HepG2 (cell line): ENCODE results near the gene SEPTIN12. TPM values are rescaled to one million over a fixed set of nuclear protein-coding genes. Genes with fewer than 3 reads are reported as not detected.

Experiments
- ATAC-seq: fragments of 200-7000 bp; cut with Tn5 transposase; 3 replicates; pipeline ENCODE4 v1.9.1; 2020; ENCODE audit warnings: mild to moderate bottlenecking, moderate library complexity
- BruUV-seq: library from RNA; stranded (reverse); fragments of 400-500 nt; replicated peaks from 2 replicates; lab custom pipeline; 2021; lab: Mats Ljungman, UMichigan
- CTCF ChIA-PET: fragments of 300-600 bp; formaldehyde crosslinking; extraction: SDS; loops from one replicate; lab custom pipeline; 2021; ENCODE audit warnings: low total read pairs, inconsistent platforms, low intra/inter-chr PET ratio; lab: Yijun Ruan, JAX
- POLR2A ChIA-PET: fragments of 350-600 bp; sonication (Branson Sonifier 250); formaldehyde crosslinking; loops from one replicate; lab custom pipeline; 2020; ENCODE audit warnings: antibody characterized with exemption, inconsistent platforms; lab: Yijun Ruan, JAX
- DNase-seq: peaks from one replicate; pipeline ENCODE4 v3.0.0-alpha.2; 2015; ENCODE audit warnings: low spot score
- FAIRE-seq: peaks from 3 replicates; lab custom pipeline; 2011; peaks lifted over from hg19 to GRCh38; lab: Jason Lieb, UNC
- H2AFZ ChIP-seq: one replicate; pipeline ENCODE4 v1.6.1; 2011; ENCODE audit warnings: low read length, inconsistent platforms
- H3K27ac ChIP-seq: fragments of 300-600 bp; 3 replicates; pipeline ENCODE4 v1.8.0; 2011; ENCODE audit warnings: mixed run types, mild to moderate bottlenecking, mixed read lengths, low read length, inconsistent platforms; ENCODE audit not compliant: insufficient read depth; ENCODE audit errors: extremely low read length
- H3K27me3 ChIP-seq, 2 experiments: fragments of 200-600 bp in 1 of 2; 2 replicates in 1 of 2; 3 replicates in 1 of 2; pipeline versions ENCODE4 v1.6.0 to v1.8.0; 2011; ENCODE audit warnings: low read length in 2 of 2, mild to moderate bottlenecking in 2 of 2, moderate library complexity in 2 of 2, inconsistent platforms in 1 of 2; ENCODE audit not compliant: insufficient read depth in 2 of 2, control insufficient read depth in 1 of 2
- H3K36me3 ChIP-seq, 2 experiments: fragments of 200-600 bp in 1 of 2; replicated peaks in 1 of 2; 2 replicates in 1 of 2; 3 replicates in 1 of 2; pipeline versions ENCODE4 v1.5.1 to v1.8.0; 2011; ENCODE audit warnings: low read length in 2 of 2, inconsistent platforms in 1 of 2; ENCODE audit not compliant: insufficient read depth in 2 of 2, control insufficient read depth in 1 of 2
- H3K4me1 ChIP-seq: 2 replicates; pipeline ENCODE4 v1.5.1; 2012; ENCODE audit warnings: low read length, inconsistent platforms; ENCODE audit not compliant: insufficient read depth
- H3K4me2 ChIP-seq: 2 replicates; pipeline ENCODE4 v1.6.0; 2011; ENCODE audit warnings: low read depth, low read length, inconsistent platforms
- H3K4me3 ChIP-seq, 3 experiments: fragments of 200-600 bp in 1 of 3; sonication (generic), shearing (Covaris generic) in 1 of 3; replicated peaks in 1 of 3; 2 replicates each; pipeline ENCODE4 v1.5.1; 2011 to 2016; ENCODE audit warnings: low read length in 3 of 3, inconsistent platforms in 2 of 3, low read depth in 2 of 3, mild to moderate bottlenecking in 2 of 3, control low read depth in 1 of 3, mixed read lengths in 1 of 3; ENCODE audit not compliant: insufficient read depth in 1 of 3
- H3K79me2 ChIP-seq: one replicate; pipeline ENCODE4 v1.6.1; 2011; ENCODE audit warnings: low read length, inconsistent platforms; ENCODE audit not compliant: insufficient read depth
- H3K9ac ChIP-seq: 2 replicates; pipeline ENCODE4 v1.6.0; 2011; ENCODE audit warnings: mild to moderate bottlenecking, low read depth, low read length, inconsistent platforms; ENCODE audit not compliant: insufficient read depth
- H3K9me3 ChIP-seq: 2 replicates; pipeline ENCODE4 v1.5.1; 2012; ENCODE audit warnings: mild to moderate bottlenecking, low read length
- H4K20me1 ChIP-seq: 2 replicates; pipeline ENCODE4 v1.6.0; 2011; ENCODE audit warnings: inconsistent platforms, mild to moderate bottlenecking, low read length, moderate library complexity; ENCODE audit not compliant: insufficient read depth
- CTCF ChIP-seq: sonication (generic); formaldehyde crosslinking; IDR thresholded peaks from 2 replicates; pipeline ENCODE4 v1.5.0; 2020; ENCODE audit warnings: mild to moderate bottlenecking, missing genetic modification reagents, moderate library complexity
- WGBS: methylation state at CpG from one replicate; pipeline ENCODE4 v1.1.6; 2017; ENCODE audit warnings: low lambda C conversion rate; 5-methylcytosine and 5-hydroxymethylcytosine counted together
- in situ Hi-C: cut with HindIII; loops from 2 replicates; pipeline ENCODE4 v1.10.0; 2017; ENCODE audit warnings: low pct_unique_long_range_greater_than_20kb; ENCODE audit not compliant: extremely low pct_ligation_motif_present
- intact Hi-C: fragments of 100-400 bp; cut with micrococcal nuclease; formaldehyde crosslinking; loops from one replicate; pipeline ENCODE4 v1.10.0; 2022; ENCODE audit not compliant: unreplicated experiment
- polyA plus RNA-seq, 8 experiments: library from polyadenylated mRNA; depleted of rRNA in 3 of 8; stranded (reverse) in 7 of 8; unstranded in 1 of 8; fragments of >200 nt; fragmentation: Illumina TruSeq in 4 of 8; extraction: Trizol in 4 of 8; gene quantifications; 2 replicates each; pipeline versions ENCODE4 v1.2.1 to v1.2.3, GENCODE V29; 2011 to 2016; ENCODE audit warnings: low read depth in 4 of 8, missing spikeins in 1 of 8, mixed read lengths in 1 of 8; ENCODE audit not compliant: insufficient read depth in 1 of 8
- total RNA-seq, 5 experiments: library from RNA; depleted of rRNA; stranded (reverse); fragments of >200 nt; fragmentation: Illumina TruSeq; extraction: Trizol; gene quantifications; 2 replicates each; pipeline ENCODE4 v1.2.3, GENCODE V29; 2016; ENCODE audit warnings: low read depth in 1 of 5
- TF ChIP-seq, protein P1 (sequence below): sonication (generic); formaldehyde crosslinking; IDR thresholded peaks from 2 replicates; pipeline ENCODE4 v1.4.0; 2020; ENCODE audit warnings: missing genetic modification reagents; ENCODE audit errors: not compliant biosample characterization
- TF ChIP-seq, protein P2 (sequence below): sonication (generic); formaldehyde crosslinking; IDR thresholded peaks from 2 replicates; pipeline ENCODE4 v1.4.0; 2020; ENCODE audit warnings: missing genetic modification reagents
- TF ChIP-seq, protein P3 (sequence below): sonication (generic); formaldehyde crosslinking; IDR thresholded peaks from 2 replicates; pipeline ENCODE4 v1.8.0; 2022; ENCODE audit warnings: mild to moderate bottlenecking, missing genetic modification reagents; ENCODE audit not compliant: insufficient replicate concordance
- TF ChIP-seq, protein P4 (sequence below): sonication (generic); formaldehyde crosslinking; IDR thresholded peaks from 2 replicates; pipeline ENCODE4 v1.5.0; 2020; ENCODE audit warnings: mild to moderate bottlenecking, missing genetic modification reagents

Gene SEPTIN12
- total and polyA plus RNA-seq, 2 of the 13 experiments (the other 11 are each of a cell fraction or from before 2014, with no cell fraction given), result 0.22 TPM; not detected in 1

GRCh38 chr16:4805231-4805630 lies 17.1 kb upstream of the SEPTIN12 start:
- ATAC-seq, result no peak
- Histone ChIP-seq H3K79me2 (no peaks in the 10 kb centered on the region), H3K36me3 (peaks cover 1 to 36% of the 10 kb centered on the region in 2 experiments; a peak in 3 of 5 replicates), H3K27me3 (no peaks in the 10 kb centered on the region), H3K9ac (no peak overlapping the region), H2AFZ (no peak overlapping the region), H4K20me1 (no peaks in the 10 kb centered on the region), H3K4me3 (no peak overlapping the region), H3K4me2 (no peak overlapping the region), H3K27ac (no peak overlapping the region), H3K4me1 (peaks cover 19% of the 10 kb centered on the region), H3K9me3 (no peaks in the 10 kb centered on the region)
- no TSS peak for BruUV-seq
- intact Hi-C loops (no loop called here), in situ Hi-C loops (no loop called here)
- no peak for FAIRE-seq
- no peak for DNase-seq
- ChIA-PET POLR2A (no interaction called here), CTCF (no interaction called here)
- TF ChIP-seq, protein P1, sequence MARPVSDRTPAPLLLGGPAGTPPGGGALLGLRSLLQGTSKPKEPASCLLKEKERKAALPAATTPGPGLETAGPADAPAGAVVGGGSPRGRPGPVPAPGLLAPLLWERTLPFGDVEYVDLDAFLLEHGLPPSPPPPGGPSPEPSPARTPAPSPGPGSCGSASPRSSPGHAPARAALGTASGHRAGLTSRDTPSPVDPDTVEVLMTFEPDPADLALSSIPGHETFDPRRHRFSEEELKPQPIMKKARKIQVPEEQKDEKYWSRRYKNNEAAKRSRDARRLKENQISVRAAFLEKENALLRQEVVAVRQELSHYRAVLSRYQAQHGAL (CRISPR knock-in tag), result no peak
- TF ChIP-seq CTCF (CRISPR knock-in tag), result 0 out of 2 replicates have a peak, but pooled peaks have one; percentile 10
- 97% methylated on average over 10 of the region's 11 CpGs for WGBS

DNA sequence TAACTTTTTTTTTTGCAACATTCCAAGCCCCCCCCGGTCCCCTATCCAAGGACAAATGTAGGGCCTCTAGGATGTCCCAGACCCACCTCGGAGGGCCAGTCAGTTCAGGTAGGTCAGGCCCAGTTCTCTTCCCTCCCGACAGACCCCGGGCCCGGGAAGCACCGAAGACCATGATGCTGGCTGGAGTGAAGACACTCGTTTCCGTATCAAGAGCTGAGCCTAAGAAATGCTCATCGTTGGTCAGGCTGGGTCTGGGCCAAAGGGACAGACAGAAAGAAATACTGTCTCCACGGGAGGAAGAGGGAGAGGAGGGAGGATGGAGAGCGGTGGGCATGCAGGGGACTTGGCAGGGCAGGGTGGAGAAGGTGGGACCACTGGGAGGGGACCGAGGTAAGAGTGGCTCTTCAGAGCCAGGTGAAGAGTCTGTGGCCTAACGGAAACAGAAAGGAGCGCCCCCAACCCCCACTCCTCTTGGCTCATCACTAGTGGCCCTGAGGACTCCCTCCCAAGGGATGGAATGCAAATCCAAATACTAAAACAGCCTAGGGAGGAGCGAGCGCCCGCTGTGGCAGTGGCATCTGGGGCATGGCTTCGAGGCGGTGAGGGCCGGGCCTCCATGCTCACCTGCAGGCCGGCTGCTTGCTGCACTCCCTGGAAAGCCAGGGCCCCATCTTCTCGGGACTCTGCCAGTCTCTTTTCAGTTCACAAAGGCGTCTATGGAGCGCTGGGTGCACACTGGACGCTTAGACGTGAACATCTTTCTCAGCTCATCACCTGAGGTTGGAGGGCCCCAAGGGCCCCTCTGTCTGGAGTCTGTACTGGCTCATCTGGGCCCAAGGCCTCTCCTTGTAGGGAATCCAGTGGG lies 16.0 kb upstream of the SEPTIN12 start:
- no peak overlapping the region for H3K27ac ChIP-seq
- peaks cover 1 to 32% of the 10 kb centered on the region in 2 experiments; a peak in 3 of 5 replicates for H3K36me3 ChIP-seq
- WGBS, result 95% methylated on average over 26 of the region's 26 CpGs
- CTCF ChIA-PET, result no interaction called here
- no peak for ATAC-seq
- POLR2A ChIA-PET, result no interaction called here
- intact Hi-C loops (loop anchor here (2.0 to 5.0 kb wide), 2 partner anchors 37 to 72 kb away; partner anchors contain the start of genes ANKS3, DNAAF8 and ZNF500), in situ Hi-C loops (no loop called here)
- FAIRE-seq, result no peak
- no peak overlapping the region for H3K4me2 ChIP-seq
- no peaks in the 10 kb centered on the region for H4K20me1 ChIP-seq
- H2AFZ ChIP-seq, result no peak overlapping the region
- H3K4me1 ChIP-seq, result peaks cover 24% of the 10 kb centered on the region
- H3K79me2 ChIP-seq, result no peaks in the 10 kb centered on the region
- no peaks in the 10 kb centered on the region for H3K27me3 ChIP-seq
- no peak overlapping the region for H3K9ac ChIP-seq
- BruUV-seq, result TSS peak; percentile 60
- no peaks in the 10 kb centered on the region for H3K9me3 ChIP-seq
- H3K4me3 ChIP-seq, result no peak overlapping the region
- DNase-seq, result no peak
- TF ChIP-seq, protein P2, sequence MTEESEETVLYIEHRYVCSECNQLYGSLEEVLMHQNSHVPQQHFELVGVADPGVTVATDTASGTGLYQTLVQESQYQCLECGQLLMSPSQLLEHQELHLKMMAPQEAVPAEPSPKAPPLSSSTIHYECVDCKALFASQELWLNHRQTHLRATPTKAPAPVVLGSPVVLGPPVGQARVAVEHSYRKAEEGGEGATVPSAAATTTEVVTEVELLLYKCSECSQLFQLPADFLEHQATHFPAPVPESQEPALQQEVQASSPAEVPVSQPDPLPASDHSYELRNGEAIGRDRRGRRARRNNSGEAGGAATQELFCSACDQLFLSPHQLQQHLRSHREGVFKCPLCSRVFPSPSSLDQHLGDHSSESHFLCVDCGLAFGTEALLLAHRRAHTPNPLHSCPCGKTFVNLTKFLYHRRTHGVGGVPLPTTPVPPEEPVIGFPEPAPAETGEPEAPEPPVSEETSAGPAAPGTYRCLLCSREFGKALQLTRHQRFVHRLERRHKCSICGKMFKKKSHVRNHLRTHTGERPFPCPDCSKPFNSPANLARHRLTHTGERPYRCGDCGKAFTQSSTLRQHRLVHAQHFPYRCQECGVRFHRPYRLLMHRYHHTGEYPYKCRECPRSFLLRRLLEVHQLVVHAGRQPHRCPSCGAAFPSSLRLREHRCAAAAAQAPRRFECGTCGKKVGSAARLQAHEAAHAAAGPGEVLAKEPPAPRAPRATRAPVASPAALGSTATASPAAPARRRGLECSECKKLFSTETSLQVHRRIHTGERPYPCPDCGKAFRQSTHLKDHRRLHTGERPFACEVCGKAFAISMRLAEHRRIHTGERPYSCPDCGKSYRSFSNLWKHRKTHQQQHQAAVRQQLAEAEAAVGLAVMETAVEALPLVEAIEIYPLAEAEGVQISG, result no peak
- TF ChIP-seq, protein P3, sequence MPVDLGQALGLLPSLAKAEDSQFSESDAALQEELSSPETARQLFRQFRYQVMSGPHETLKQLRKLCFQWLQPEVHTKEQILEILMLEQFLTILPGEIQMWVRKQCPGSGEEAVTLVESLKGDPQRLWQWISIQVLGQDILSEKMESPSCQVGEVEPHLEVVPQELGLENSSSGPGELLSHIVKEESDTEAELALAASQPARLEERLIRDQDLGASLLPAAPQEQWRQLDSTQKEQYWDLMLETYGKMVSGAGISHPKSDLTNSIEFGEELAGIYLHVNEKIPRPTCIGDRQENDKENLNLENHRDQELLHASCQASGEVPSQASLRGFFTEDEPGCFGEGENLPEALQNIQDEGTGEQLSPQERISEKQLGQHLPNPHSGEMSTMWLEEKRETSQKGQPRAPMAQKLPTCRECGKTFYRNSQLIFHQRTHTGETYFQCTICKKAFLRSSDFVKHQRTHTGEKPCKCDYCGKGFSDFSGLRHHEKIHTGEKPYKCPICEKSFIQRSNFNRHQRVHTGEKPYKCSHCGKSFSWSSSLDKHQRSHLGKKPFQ (CRISPR knock-in tag), result no peak
- TF ChIP-seq, protein P4, sequence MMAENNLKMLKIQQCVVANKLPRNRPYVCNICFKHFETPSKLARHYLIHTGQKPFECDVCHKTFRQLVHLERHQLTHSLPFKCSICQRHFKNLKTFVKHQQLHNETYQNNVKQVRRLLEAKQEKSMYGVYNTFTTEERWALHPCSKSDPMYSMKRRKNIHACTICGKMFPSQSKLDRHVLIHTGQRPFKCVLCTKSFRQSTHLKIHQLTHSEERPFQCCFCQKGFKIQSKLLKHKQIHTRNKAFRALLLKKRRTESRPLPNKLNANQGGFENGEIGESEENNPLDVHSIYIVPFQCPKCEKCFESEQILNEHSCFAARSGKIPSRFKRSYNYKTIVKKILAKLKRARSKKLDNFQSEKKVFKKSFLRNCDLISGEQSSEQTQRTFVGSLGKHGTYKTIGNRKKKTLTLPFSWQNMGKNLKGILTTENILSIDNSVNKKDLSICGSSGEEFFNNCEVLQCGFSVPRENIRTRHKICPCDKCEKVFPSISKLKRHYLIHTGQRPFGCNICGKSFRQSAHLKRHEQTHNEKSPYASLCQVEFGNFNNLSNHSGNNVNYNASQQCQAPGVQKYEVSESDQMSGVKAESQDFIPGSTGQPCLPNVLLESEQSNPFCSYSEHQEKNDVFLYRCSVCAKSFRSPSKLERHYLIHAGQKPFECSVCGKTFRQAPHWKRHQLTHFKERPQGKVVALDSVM (CRISPR knock-in tag), result no peak
